Heart left ventricle (tissue), 13 donors: ENCODE results near the gene WDR48.

ENCODE experiments used
- POLR2A ChIP-seq, 2 donors: fragments of 450-650 bp; IDR thresholded peaks; one replicate each; pipeline ENCODE4 v1.6.1; 2017; ENCODE audit warnings: antibody characterized with exemption in 2 of 2, mild to moderate bottlenecking in 2 of 2, moderate library complexity in 2 of 2
- TF ChIP-seq, protein P1 (sequence below), 12 donors: fragments of 200-600 bp; sonication (generic) in 4 of 12; IDR thresholded peaks; one replicate each; pipeline versions ENCODE4 v1.5.0 to v1.8.0; 2018 to 2022; ENCODE audit warnings: antibody characterized with exemption in 12 of 12, mild to moderate bottlenecking in 5 of 12
- donor health status: ischemic (EF 13 %, LVEDD 7.1; RV severe dilation, severe dysfunction).
- donor health status: DM: no; HTN: yes; CAD: no.
- donor health status: DM: no; HTN: no; CAD: no.
- donor health status: ischemic (EF 25% LVEDD 6.9; RV normal size, moderate dysfunction).
- donor health status: ischemic (EF 25% LVEDD 5.7; RV mildly dilated, moderate dysfunction).
- donor health status: ischemic (EF 35%, LVEDD 5.7; RV mildly dilated, moderate dysfunction).
- donor health status: nonischemic (EF 11% LVEDD 7.7; RV severe dilation, severe dysfunction).
- donor health status: DM: yes; HTN: yes; CAD: no.
- donor health status: PGD.
- donor health status: ischemic (EF 29% LVEDD 5.4; RV normal size, mild dysfunction).
- donor health status: nonischemic (EF 23%, LVEDD 6.1; RV moderate dilation, normal function).

DNA sequence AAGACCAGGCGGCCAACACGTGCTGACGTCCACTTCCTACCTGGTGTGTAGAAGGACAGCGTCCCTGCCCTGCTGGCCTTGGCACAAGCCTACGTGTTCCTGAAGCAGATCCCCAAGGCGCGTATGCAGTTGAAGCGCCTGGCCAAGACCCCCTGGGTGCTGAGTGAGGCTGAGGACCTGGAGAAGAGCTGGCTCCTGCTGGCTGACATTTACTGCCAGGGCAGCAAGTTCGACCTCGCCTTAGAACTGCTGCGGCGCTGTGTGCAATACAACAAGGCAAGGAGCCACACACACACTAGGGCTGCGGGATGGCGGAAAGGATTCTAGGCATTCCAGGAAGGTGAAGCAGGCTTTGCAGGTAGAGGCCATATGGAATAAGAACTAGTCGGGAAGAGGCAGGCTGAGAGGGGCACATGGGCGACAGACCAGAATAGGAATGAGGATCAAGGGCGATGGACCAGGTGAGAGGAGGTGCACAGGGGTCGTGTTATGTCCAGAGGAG is 85.7 kb downstream of the WDR48 start:
- TF ChIP-seq, protein P1, sequence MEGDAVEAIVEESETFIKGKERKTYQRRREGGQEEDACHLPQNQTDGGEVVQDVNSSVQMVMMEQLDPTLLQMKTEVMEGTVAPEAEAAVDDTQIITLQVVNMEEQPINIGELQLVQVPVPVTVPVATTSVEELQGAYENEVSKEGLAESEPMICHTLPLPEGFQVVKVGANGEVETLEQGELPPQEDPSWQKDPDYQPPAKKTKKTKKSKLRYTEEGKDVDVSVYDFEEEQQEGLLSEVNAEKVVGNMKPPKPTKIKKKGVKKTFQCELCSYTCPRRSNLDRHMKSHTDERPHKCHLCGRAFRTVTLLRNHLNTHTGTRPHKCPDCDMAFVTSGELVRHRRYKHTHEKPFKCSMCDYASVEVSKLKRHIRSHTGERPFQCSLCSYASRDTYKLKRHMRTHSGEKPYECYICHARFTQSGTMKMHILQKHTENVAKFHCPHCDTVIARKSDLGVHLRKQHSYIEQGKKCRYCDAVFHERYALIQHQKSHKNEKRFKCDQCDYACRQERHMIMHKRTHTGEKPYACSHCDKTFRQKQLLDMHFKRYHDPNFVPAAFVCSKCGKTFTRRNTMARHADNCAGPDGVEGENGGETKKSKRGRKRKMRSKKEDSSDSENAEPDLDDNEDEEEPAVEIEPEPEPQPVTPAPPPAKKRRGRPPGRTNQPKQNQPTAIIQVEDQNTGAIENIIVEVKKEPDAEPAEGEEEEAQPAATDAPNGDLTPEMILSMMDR (IDR thresholded peaks at IDR 0.05): no peak
- TF ChIP-seq POLR2A (IDR thresholded peaks at IDR 0.05): no peak
